Measurements from ENCODE around the gene SCRN2. TPM values are rescaled to one million over a fixed set of nuclear protein-coding genes. Genes with fewer than 3 reads are reported as not detected.

The SCRN2 gene
- total RNA-seq, 1 donor from 2014 or later, result 25.4 TPM

Other genes with a start within 250 kb of the SCRN2 start
- 301 and 304 TPM in 2 replicates for gene KPNB1, start 191.4 kb downstream of the SCRN2 start, total RNA-seq
- gene TBKBP1, start 147.1 kb downstream of the SCRN2 start, total RNA-seq, result 16.5 and 17.4 TPM in 2 replicates
- not detected in 2 replicates for gene TBX21, start 108.0 kb downstream of the SCRN2 start, total RNA-seq
- gene OSBPL7, start 19.5 kb downstream of the SCRN2 start, total RNA-seq, result 16.8 and 18.0 TPM in 2 replicates
- gene MRPL10, start 9.7 kb downstream of the SCRN2 start, total RNA-seq, result 41.0 and 41.8 TPM in 2 replicates
- 0.54 and 0.84 TPM in 2 replicates for gene LRRC46, start 9.6 kb downstream of the SCRN2 start, total RNA-seq
- 0.16 TPM in 1 of 2 replicates, not detected in the other for gene SP6, start 9.9 kb upstream of the SCRN2 start, total RNA-seq
- gene SP2, start 55.0 kb upstream of the SCRN2 start, total RNA-seq, result 19.9 and 20.7 TPM in 2 replicates
- 9.0 and 9.2 TPM in 2 replicates for gene PNPO, start 100.3 kb upstream of the SCRN2 start, total RNA-seq
- not detected in 2 replicates for gene PRR15L, start 116.6 kb upstream of the SCRN2 start, total RNA-seq
- gene CDK5RAP3, start 129.8 kb upstream of the SCRN2 start, total RNA-seq, result 136 and 148 TPM in 2 replicates
- gene COPZ2, start 196.5 kb upstream of the SCRN2 start, total RNA-seq, result 49.4 and 53.4 TPM in 2 replicates
- 250 and 278 TPM in 2 replicates for gene NFE2L1, start 207.1 kb upstream of the SCRN2 start, total RNA-seq

All from osteocyte (in vitro differentiated cells).